Effector memory CD8-positive, alpha-beta T cell (primary cell): ENCODE results near the gene LRP11.
"Not testable (repeated sequence)": the region's sequence is repeated elsewhere in the genome, so short reads cannot be mapped to it uniquely, and the experiment has no call there.

Experiments used
- ATAC-seq: fragments of 150-1000 bp; cut with Tn5 transposase; replicated peaks from 2 replicates; pipeline ENCODE4 v1.10.0; 2021; ENCODE audit warnings: mild to moderate bottlenecking, moderate library complexity
- DNase-seq, 3 experiments: peaks; one replicate each; pipeline ENCODE4 v3.0.0; 2021
- H3K27ac Mint-ChIP-seq, 2 donors: one replicate each; pipeline ENCODE4 v1.8.0; 2022; ENCODE audit warnings: mild to moderate bottlenecking in 2 of 2, mixed read lengths in 2 of 2, moderate library complexity in 2 of 2
- H3K27me3 Mint-ChIP-seq, 2 donors: one replicate each; pipeline ENCODE4 v1.8.0; 2022; ENCODE audit warnings: mixed read lengths in 2 of 2
- H3K36me3 Mint-ChIP-seq: one replicate; pipeline ENCODE4 v1.8.0; 2022; ENCODE audit warnings: mild to moderate bottlenecking, moderate library complexity, mixed read lengths; ENCODE audit not compliant: insufficient read depth
- H3K4me1 Mint-ChIP-seq, 2 donors: one replicate each; pipeline ENCODE4 v1.8.0; 2022; ENCODE audit warnings: low read depth in 2 of 2, mixed read lengths in 2 of 2
- H3K4me3 Mint-ChIP-seq, 2 donors: one replicate each; pipeline ENCODE4 v1.8.0; 2022; ENCODE audit warnings: mild to moderate bottlenecking in 2 of 2, mixed read lengths in 2 of 2, moderate library complexity in 2 of 2
- H3K9me3 Mint-ChIP-seq, 2 donors: one replicate each; pipeline ENCODE4 v1.8.0; 2022; ENCODE audit warnings: mixed read lengths in 2 of 2

LRP11 gene

DNA sequence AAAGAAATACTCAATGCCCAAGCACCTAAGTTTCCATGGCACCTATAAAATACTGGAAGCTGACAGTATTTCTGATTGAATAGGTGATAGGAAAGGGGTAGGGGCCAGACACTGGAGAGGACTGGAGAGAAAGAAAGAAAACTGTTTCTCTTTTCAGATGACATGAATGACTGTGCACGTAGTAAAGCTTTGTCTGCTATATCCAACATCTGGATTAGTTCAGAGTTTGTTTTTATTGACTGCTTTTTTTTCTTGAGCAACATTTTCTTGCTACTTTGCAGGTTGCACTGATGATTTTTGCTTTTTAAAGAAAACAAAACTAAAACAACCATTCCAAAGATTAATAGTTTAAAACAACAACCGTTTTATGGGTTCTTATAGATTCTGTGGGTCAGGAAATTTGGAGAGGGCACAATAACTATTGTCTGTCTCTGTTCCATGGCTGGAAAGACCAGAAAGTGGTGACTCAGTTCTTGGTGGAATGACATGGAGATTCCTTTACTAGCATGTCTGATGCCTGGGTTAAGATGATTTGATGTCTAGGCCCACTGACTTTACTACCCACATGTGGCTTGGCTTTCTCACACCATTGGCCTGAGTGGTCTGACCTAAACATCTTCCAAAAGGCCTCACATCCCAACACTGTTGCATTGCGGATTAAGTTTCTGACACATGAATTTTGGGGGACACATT lies 12.2 kb upstream of the LRP11 start:
- no peaks in the 10 kb centered on the region for H3K9me3 Mint-ChIP-seq
- H3K27ac Mint-ChIP-seq: no peak overlapping the region
- H3K27me3 Mint-ChIP-seq: peaks cover 74 to 97% of the 10 kb centered on the region in 2 donors
- H3K4me1 Mint-ChIP-seq: no peaks in the 10 kb centered on the region
- no peak for ATAC-seq
- H3K36me3 Mint-ChIP-seq: no peaks in the 10 kb centered on the region
- no peak overlapping the region for H3K4me3 Mint-ChIP-seq
- no peak for DNase-seq

DNA sequence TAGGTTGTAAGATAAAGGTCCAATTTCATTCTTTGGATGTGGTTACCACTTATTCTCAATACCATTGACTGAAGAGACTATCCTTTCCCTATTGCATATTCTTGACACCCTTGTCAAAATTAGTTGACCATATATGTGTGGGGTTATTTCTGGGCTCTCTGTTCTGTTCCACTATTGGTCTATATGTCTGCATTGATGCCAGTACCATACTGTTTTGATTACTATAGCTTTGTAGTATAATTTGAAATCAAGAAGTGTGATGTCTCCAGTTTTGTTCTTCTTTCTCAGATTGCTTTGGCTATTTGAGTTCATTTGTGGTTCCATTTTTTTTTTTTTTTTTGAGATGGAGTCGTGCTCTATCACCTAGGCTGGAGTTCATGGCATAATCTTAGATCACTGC lies 8.1 kb upstream of the LRP11 start:
- no peak overlapping the region for H3K27ac Mint-ChIP-seq
- no peaks in the 10 kb centered on the region for H3K36me3 Mint-ChIP-seq
- no peak overlapping the region for H3K4me3 Mint-ChIP-seq
- H3K4me1 Mint-ChIP-seq: no peaks in the 10 kb centered on the region
- ATAC-seq (no peak), DNase-seq (no peak)
- H3K9me3 Mint-ChIP-seq: no peaks in the 10 kb centered on the region
- peaks cover 41 to 58% of the 10 kb centered on the region in 2 donors for H3K27me3 Mint-ChIP-seq

DNA sequence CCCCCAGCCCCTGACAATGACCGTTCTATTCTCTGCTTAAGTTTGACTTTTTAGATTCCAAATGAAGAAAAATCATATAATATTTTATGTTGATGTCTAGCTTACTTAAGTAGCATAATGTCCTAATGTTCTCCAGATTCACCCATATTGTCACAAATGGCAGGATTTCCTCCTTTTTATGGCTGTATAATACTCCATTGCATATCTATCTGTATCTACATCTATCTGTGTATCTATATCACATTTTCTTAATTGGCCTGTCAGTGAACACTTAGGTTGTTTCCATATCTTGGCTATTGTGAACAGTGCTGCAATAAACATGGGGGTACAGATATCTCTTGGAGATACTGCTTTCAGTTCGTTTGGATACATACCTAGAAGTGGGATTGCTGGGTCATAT lies 7.0 kb upstream of the LRP11 start:
- H3K9me3 Mint-ChIP-seq: no peaks in the 10 kb centered on the region
- H3K27ac Mint-ChIP-seq: no peak overlapping the region
- DNase-seq (no peak), ATAC-seq (no peak)
- peaks cover 32 to 53% of the 10 kb centered on the region in 2 donors for H3K27me3 Mint-ChIP-seq
- H3K4me1 Mint-ChIP-seq: no peaks in the 10 kb centered on the region
- H3K4me3 Mint-ChIP-seq: no peak overlapping the region
- no peaks in the 10 kb centered on the region for H3K36me3 Mint-ChIP-seq

DNA sequence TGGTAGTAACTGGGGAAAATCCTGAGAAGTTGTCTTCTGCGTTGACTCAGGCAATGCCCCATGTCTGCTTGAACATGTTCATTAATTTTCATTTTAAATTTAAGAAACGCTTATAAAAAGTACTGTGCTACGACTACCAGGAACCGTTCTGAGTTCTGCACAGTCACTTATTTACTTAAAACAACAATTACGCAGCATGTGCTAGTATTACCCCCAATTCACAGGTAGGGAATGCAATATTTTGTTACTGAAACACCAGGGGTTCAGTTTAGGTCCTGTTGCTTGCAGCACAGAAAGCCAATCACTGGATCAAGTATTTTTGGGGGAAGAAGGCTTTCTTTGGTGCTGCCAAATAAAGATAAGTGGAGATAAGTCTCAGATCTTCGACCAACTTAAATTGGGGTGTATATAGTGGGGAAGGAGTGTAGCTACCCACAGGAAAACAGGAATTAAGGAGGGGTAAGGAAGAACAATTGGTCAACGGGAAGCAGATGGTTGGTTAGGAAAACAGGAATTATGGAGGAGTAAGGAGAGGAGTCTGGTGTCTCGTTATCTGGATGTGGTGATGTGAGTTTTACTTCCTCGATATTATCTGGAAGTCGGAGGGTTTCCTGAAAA lies 5.2 kb upstream of the LRP11 start:
- H3K27me3 Mint-ChIP-seq: peaks cover 23 to 37% of the 10 kb centered on the region in 2 donors
- no peak overlapping the region for H3K27ac Mint-ChIP-seq
- no peak overlapping the region for H3K4me3 Mint-ChIP-seq
- DNase-seq: no peak
- H3K36me3 Mint-ChIP-seq: no peaks in the 10 kb centered on the region
- no peaks in the 10 kb centered on the region for H3K9me3 Mint-ChIP-seq
- ATAC-seq: no peak
- H3K4me1 Mint-ChIP-seq: no peaks in the 10 kb centered on the region

DNA sequence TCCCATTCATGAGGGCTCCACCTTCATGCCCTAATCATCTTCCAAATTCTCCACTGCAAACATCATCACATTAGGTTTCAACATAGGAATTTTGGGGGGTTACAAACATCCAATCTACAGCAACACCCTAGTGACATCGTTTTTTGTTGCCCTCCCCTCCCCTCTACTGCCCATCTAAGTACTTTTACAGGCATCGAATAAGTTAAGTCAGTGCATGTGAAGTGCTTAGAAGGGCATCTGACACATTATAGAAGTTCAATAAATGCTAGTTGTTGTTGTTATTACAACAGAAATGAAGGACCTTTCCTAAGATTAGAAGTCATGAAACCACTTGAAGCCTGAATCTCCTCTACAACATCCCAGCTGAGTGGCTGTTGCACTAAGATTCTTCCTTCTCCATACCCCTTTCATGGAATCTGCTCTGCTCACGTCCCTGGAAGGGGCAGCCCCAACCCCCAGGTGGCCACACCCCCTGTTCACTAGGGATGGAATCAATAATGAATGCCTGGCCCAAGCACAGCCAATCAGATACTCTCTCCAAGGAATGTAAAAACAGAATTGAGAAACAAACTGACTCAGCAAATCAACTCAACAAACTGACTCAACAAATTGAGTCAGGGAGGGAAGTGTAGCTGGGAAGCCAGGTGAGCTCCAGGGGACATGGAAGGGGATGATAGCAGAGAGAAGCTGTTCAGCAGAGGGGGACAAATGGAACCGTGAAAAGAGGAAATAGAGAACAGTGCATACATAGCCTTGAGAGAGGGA lies 3.9 kb upstream of the LRP11 start:
- Mint-ChIP-seq H3K36me3 (no peaks in the 10 kb centered on the region), H3K27ac (no peak overlapping the region), H3K4me1 (peaks cover under 1 to 1% of the 10 kb centered on the region in 2 donors), H3K27me3 (peaks cover 18 to 25% of the 10 kb centered on the region in 2 donors), H3K9me3 (no peaks in the 10 kb centered on the region), H3K4me3 (no peak overlapping the region)
- ATAC-seq: no peak
- DNase-seq: no peak

DNA sequence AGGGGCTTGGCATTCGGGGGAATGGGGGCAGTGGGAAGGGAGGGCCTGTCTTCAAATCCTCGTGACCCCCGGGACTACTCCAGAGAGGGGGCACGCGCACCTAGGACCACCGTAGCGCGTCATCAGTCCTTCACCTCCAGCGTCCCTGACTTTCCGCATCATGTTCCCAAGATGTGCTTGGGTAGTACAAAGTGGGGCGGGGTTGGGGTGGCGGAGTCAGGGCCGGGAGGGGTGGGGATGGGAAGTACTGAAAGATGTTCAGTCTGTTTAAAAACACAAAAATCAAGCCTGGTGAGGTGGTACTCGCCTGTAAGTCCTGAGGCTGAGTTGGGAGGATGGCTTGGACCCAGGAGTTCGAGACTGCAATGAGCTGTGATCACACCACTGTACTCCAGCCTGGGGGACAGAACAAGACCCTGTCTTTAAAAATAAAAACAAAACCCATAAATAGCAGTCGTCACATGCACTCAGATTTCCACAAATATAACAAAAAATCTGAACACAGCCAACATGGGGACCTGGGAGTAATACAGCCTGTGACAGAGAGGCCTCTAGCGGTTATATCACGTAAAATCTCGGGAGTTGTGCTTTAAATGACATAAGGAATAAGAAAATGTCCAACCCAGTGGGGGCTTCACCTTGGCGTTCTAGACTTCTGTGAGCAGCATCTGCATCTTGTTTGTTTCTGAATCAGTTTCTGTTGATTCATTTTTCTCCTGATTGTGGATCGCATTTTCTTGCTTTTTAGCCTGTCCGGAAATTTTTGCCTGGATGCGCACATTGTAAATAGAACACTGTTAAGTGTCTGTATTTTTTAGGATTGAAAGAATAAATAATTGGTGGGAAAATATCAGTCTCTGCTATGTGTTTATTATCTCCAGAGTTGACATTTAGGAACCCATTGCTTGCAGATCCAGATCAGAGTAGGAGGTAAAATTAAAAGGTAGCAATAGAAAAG lies 698 bp upstream of the LRP11 start:
- Mint-ChIP-seq H3K4me3 (peak overlapping the region; percentile 59 to 83), H3K27ac (no peak overlapping the region), H3K9me3 (no peaks in the 10 kb centered on the region), H3K36me3 (no peaks in the 10 kb centered on the region), H3K4me1 (peaks cover 2 to 7% of the 10 kb centered on the region in 2 donors), H3K27me3 (peaks cover 8 to 32% of the 10 kb centered on the region in 2 donors)
- ATAC-seq: peak; percentile 23
- peak; percentile 20 to 35 (median 24) for DNase-seq

DNA sequence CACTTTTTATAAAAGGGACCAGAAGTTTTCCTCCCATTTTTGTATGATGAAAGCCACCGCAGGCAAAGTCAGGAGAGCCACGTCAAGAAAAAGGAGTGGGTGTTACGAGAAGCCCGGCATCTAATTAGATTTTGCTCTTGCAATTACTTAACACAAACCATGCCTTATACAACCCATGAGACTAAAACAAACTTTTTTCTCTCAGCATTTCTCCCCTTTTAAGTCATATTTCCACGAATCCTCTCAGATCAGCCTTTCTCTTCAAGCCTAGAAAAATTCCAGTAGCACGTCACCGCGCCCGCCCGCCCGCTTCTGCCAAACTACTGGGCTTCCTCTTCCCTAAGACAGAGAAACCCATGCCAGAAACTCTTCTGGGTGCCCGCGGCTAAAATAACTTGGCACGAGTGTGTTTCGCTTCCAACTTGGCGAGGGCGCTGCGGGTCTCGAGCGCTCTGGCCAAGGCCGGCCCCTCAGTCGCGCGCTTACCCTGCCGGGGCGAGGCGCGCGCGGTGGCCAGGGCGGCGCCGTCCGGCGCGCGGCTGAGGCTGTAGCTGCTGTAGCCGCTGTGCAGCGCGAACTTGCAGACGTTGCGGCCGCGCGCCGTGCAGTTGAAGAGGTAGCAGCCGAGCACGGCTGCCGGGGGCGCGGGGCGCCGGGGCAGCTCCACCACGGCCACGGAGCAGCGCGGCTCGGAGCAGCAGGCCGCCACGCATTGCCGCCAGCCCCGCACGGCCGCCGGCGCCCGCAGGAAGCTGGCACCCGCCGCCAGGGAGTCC lies 1.0 kb downstream of the LRP11 start:
- ATAC-seq: peak; percentile 13

DNA sequence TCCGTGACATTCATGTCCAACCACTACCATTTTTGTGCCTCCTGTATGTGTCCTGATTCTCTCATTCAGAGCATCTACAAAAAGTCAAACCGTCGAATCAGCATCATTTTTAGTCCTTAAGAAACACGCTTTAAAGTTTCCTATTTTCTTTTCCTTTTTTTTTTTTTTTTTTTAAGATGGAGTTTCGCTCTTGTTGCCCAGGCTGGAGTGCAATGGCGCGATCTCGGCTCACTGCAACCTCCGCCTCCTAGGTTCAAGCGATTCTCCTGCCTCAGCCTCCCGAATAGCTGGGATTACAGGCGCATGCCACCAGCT lies 1.8 kb downstream of the LRP11 start:
- H3K9me3 Mint-ChIP-seq, DNase-seq, H3K36me3 Mint-ChIP-seq, ATAC-seq, H3K4me1 Mint-ChIP-seq: not testable (repeated sequence)
- peak overlapping the region in 1 of 2 donors; percentile 35 for H3K27ac Mint-ChIP-seq
- H3K27me3 Mint-ChIP-seq: peaks cover 13 to 47% of the 10 kb centered on the region in 2 donors
- peak overlapping the region; percentile 58 to 83 for H3K4me3 Mint-ChIP-seq

More for the DNA sequence above, 1.0 kb downstream of the LRP11 start:
- H3K36me3 Mint-ChIP-seq: no peaks in the 10 kb centered on the region
- H3K4me1 Mint-ChIP-seq: peaks cover 2 to 7% of the 10 kb centered on the region in 2 donors
- no peaks in the 10 kb centered on the region for H3K9me3 Mint-ChIP-seq
- H3K27ac Mint-ChIP-seq: peak overlapping the region in 1 of 2 donors; percentile 35
- DNase-seq: peak in 1 of 3 experiments; percentile 3
- H3K27me3 Mint-ChIP-seq: peaks cover 11 to 43% of the 10 kb centered on the region in 2 donors
- peak overlapping the region; percentile 59 to 83 for H3K4me3 Mint-ChIP-seq

DNA sequence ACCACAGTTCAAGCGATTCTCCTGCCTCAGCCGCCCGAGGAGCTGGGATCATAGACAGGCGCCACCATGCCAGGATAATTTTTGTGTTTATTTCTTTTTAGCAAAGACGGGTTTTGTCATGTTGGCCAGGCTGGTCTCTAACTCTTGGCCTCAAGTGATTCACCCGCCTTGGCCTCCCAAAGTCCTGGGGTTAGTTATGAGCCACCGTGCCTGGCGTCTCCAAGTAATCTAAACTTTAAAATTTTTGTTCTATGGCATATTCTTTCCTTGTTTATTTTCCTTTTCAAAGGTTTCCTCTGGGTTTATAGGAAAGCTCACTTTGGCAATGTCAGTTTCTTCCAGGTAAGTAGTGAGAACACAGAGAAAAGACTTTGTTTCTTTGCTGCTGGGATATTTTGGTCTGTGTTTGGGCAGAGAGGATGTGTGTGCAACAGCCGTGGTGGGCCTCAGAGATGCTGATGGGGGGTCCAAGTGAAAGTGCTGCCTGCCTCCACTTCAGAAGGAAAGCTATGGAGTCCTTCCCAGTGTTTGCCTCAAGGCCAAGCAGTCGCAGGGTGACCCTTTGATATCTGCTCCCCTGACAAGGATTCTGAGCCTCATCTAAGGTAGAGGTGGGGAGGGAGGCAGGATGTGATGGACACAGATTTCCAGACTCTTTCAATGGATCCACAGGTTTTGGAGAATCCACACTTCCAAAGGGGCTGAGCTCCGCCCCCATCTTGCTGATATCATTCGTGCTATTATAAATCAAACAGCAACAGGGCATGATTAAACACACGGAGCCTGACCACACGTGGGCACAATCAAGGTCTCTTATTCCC lies 2.3 kb downstream of the LRP11 start:
- H3K27ac Mint-ChIP-seq: no peak overlapping the region
- DNase-seq: no peak
- H3K4me1 Mint-ChIP-seq: peaks cover 2 to 7% of the 10 kb centered on the region in 2 donors
- H3K4me3 Mint-ChIP-seq: peak overlapping the region; percentile 23 to 58
- H3K9me3 Mint-ChIP-seq: no peaks in the 10 kb centered on the region
- no peak for ATAC-seq
- peaks cover 13 to 47% of the 10 kb centered on the region in 2 donors for H3K27me3 Mint-ChIP-seq
- H3K36me3 Mint-ChIP-seq: no peaks in the 10 kb centered on the region

DNA sequence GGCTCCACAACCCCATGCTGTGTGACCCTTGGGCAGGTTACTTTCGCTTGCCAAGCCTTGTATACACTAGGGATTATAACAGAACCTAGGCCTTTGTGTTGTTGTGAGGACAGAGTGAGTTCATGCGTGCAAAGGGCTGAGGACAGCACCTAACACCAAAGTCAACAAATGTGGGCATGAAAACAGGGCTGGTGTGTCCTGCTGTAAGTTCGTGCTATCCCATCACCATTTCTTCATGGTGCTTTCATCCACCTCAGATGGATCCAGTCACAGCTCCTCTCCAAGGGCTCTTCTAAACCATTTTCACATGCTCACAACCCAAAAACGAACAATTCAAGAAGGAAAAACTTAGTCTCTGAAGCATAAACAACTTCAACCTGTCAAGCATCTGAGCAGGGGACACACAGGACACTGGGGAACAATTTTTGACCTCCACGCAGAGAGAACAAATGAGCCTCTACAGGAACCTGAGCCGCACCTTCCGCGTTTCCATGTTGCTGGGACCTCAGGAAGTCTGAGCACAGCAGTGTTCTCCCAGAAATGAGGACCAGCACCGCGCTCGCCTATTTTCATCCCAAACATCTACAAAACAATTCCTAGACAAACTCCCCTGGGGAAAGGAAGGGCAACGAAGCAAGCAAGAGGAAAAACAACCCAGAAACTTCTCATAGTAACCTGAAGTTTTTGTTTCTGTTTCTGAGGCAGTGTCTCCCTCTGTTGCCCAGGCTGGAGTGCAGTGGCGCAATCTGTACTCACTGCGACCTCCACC lies 3.1 kb downstream of the LRP11 start:
- H3K27me3 Mint-ChIP-seq: peaks cover 13 to 40% of the 10 kb centered on the region in 2 donors
- DNase-seq (no peak), ATAC-seq (no peak)
- no peak overlapping the region for H3K4me3 Mint-ChIP-seq
- no peaks in the 10 kb centered on the region for H3K9me3 Mint-ChIP-seq
- H3K36me3 Mint-ChIP-seq: no peaks in the 10 kb centered on the region
- peaks cover 2 to 7% of the 10 kb centered on the region in 2 donors for H3K4me1 Mint-ChIP-seq
- no peak overlapping the region for H3K27ac Mint-ChIP-seq

DNA sequence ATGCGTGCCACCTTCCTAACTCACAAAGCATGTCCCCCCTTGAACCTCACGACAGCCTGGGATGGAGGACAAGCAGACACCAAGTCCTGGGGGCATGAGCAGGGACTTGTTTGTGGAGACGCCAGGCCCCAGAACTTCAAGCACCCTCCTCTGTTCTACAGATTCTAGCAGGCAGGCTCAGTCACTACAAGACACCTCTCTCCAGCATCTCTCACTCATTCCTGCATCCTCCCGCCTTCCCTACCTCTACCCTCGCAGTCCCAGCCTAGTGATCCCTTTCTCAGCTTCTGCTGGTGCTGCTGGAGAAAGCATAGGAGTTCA lies 3.7 kb downstream of the LRP11 start:
- no peak for DNase-seq
- H3K36me3 Mint-ChIP-seq: no peaks in the 10 kb centered on the region
- H3K27me3 Mint-ChIP-seq: peaks cover 13 to 40% of the 10 kb centered on the region in 2 donors
- no peak overlapping the region for H3K27ac Mint-ChIP-seq
- no peak overlapping the region for H3K4me3 Mint-ChIP-seq
- ATAC-seq: no peak
- no peaks in the 10 kb centered on the region for H3K9me3 Mint-ChIP-seq
- peaks cover 2 to 7% of the 10 kb centered on the region in 2 donors for H3K4me1 Mint-ChIP-seq
